Activated CD4-positive, alpha-beta T cell treated with anti-CD3 and anti-CD28 coated beads for 36 hours (primary cell): ENCODE measurements around the gene USP17L10. TPM values are rescaled to one million over a fixed set of nuclear protein-coding genes. Genes with fewer than 3 reads are reported as not detected.
"Not testable (repeated sequence)": the region's sequence is repeated elsewhere in the genome, so short reads cannot be mapped to it uniquely, and the experiment has no call there.

Experiments
- ATAC-seq: fragments of 200-7000 bp; cut with Tn5 transposase; one replicate; pipeline ENCODE4 v1.10.0; 2021; ENCODE audit warnings: mild to moderate bottlenecking, moderate library complexity
- CTCF ChIA-PET: fragments of 350-600 bp; sonication (Branson Sonifier 250); formaldehyde crosslinking; loops from one replicate; lab custom pipeline; 2021; ENCODE audit warnings: antibody characterized with exemption; lab: Charles Lee
- POLR2A ChIA-PET: fragments of 350-600 bp; sonication (Branson Sonifier 250); formaldehyde crosslinking; loops from one replicate; lab custom pipeline; 2021; ENCODE audit warnings: antibody characterized with exemption, inconsistent platforms; lab: Charles Lee
- DNase-seq: peaks from one replicate; pipeline ENCODE4 v3.0.0-alpha.2; 2020
- H3K27ac Mint-ChIP-seq: one replicate; pipeline ENCODE4 v1.8.0; 2021; ENCODE audit warnings: mixed read lengths
- H3K27me3 Mint-ChIP-seq: one replicate; pipeline ENCODE4 v1.8.0; 2021; ENCODE audit warnings: mixed read lengths
- H3K36me3 Mint-ChIP-seq: one replicate; pipeline ENCODE4 v1.8.0; 2021; ENCODE audit warnings: low read depth, mixed read lengths
- H3K4me1 Mint-ChIP-seq: one replicate; pipeline ENCODE4 v1.8.0; 2021; ENCODE audit warnings: mixed read lengths
- H3K4me3 Mint-ChIP-seq: one replicate; pipeline ENCODE4 v1.8.0; 2021; ENCODE audit warnings: mild to moderate bottlenecking, moderate library complexity, mixed read lengths
- H3K9me3 Mint-ChIP-seq: one replicate; pipeline ENCODE4 v1.8.0; 2021; ENCODE audit warnings: low read depth, mixed read lengths
- intact Hi-C, 2 experiments: fragments of 100-400 bp; cut with DNase I in 1 of 2; cut with micrococcal nuclease in 1 of 2; formaldehyde crosslinking; loops; one replicate each; pipeline versions ENCODE4 v1.14.2 to v1.15.1; 2022 to 2024; cut with DNase I, micrococcal nuclease
- total RNA-seq, 2 experiments: library from RNA; stranded (reverse); gene quantifications; one replicate each; pipeline ENCODE4 v1.2.3, GENCODE V29; 2021

The USP17L10 gene
- total RNA-seq, 2 experiments from 2014 or later = not detected

DNA sequence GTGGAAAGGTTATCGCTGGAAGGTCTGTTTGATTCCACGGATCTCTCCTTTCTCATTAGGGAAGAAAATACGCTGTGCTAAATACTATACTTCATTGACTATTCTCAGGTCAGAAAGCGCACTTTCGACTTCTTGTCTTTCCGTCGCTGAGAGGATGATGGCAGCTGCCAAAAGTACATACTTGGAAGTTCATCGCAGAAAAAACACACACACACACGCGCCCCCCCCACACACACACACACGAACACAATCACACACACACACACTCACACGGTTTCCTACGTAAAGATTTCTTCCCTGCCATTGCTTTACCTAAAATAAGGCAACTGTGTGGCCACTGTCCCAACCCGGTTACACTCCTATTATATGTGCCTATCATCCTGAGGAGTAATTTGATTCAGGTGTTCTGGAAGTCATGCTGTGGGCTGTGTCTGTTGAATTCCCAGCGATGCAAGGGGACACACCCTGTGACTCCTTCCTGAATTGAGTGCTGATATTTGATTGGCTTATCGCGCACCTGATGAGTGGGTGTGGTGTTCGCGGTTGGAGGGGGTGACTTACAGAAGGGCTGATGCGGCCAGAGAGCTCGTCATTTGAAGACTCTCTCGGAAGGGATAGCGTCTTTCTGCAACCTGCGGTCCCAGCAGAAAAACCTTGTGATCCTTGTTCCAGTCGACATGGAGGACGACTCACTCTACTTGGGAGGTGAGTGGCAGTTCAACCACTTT is 37.7 kb downstream of the USP17L10 start, which contains the start of gene USP17L18:
Gene USP17L18, plus strand, starts transcription at position 678 of the 728 bp plus-strand sequence. Its CDS starts 0 bp downstream, at position 678.
- POLR2A ChIA-PET, intact Hi-C loops, H3K27ac Mint-ChIP-seq, H3K27me3 Mint-ChIP-seq, CTCF ChIA-PET, H3K4me3 Mint-ChIP-seq, H3K4me1 Mint-ChIP-seq, H3K9me3 Mint-ChIP-seq, H3K36me3 Mint-ChIP-seq, ATAC-seq: not testable (repeated sequence)
- DNase-seq = peak; percentile 0

DNA sequence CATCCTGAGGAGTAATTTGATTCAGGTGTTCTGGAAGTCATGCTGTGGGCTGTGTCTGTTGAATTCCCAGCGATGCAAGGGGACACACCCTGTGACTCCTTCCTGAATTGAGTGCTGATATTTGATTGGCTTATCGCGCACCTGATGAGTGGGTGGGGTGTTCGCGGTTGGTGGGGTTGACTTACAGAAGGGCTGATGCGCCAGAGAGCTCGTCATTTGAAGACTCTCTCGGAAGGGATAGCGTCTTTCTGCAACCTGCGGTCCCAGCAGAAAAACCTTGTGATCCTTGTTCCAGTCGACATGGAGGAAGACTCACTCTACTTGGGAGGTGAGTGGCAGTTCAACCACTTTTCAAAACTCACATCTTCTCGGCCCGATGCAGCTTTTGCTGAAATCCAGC is 42.6 kb downstream of the USP17L10 start, which contains the start of gene USP17L19:
Gene USP17L19, plus strand, starts transcription at position 301 of the 400 bp plus-strand sequence. Its CDS starts 0 bp downstream, at position 301.
- H3K4me3 Mint-ChIP-seq, POLR2A ChIA-PET, H3K27me3 Mint-ChIP-seq, DNase-seq, H3K9me3 Mint-ChIP-seq, CTCF ChIA-PET, H3K36me3 Mint-ChIP-seq, intact Hi-C loops, ATAC-seq, H3K4me1 Mint-ChIP-seq, H3K27ac Mint-ChIP-seq: not testable (repeated sequence)

DNA sequence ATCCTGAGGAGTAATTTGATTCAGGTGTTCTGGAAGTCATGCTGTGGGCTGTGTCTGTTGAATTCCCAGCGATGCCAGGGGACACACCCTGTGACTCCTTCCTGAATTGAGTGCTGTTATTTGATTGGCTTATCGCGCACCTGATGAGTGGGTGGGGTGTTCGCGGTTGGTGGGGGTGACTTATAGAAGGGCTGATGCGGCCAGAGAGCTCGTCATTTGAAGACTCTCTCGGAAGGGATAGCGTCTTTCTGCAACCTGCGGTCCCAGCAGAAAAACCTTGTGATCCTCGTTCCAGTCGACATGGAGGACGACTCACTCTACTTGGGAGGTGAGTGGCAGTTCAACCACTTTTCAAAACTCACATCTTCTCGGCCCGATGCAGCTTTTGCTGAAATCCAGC is 47.4 kb downstream of the USP17L10 start, which contains the start of gene USP17L20:
Gene USP17L20, plus strand, starts transcription at position 301 of the 400 bp plus-strand sequence. Its CDS starts 0 bp downstream, at position 301.
- ATAC-seq, H3K4me1 Mint-ChIP-seq, H3K36me3 Mint-ChIP-seq, H3K27ac Mint-ChIP-seq, H3K4me3 Mint-ChIP-seq, POLR2A ChIA-PET, CTCF ChIA-PET, H3K9me3 Mint-ChIP-seq, DNase-seq, H3K27me3 Mint-ChIP-seq, intact Hi-C loops: not testable (repeated sequence)

Other genes starting within 250 kb of the USP17L10 start
- not detected for gene FAM90A26, start 40.2 kb upstream of the USP17L10 start, total RNA-seq
- under 1 TPM; 0.11 to 0.16 TPM for gene USP17L11, start 4.7 kb downstream of the USP17L10 start, total RNA-seq
- not detected for gene USP17L12, start 9.5 kb downstream of the USP17L10 start, total RNA-seq
- gene USP17L13, start 14.2 kb downstream of the USP17L10 start, total RNA-seq = not detected
- not detected for gene USP17L15, start 23.7 kb downstream of the USP17L10 start, total RNA-seq
- not detected for gene USP17L17, start 33.2 kb downstream of the USP17L10 start, total RNA-seq
- gene USP17L18, start 38.0 kb downstream of the USP17L10 start, total RNA-seq = not detected
- not detected for gene USP17L19, start 42.7 kb downstream of the USP17L10 start, total RNA-seq
- gene USP17L20, start 47.5 kb downstream of the USP17L10 start, total RNA-seq = not detected
- gene USP17L21, start 52.2 kb downstream of the USP17L10 start, total RNA-seq = not detected
- not detected for gene USP17L22, start 57.0 kb downstream of the USP17L10 start, total RNA-seq
- gene USP17L24, start 114.5 kb downstream of the USP17L10 start, total RNA-seq = not detected
- gene USP17L25, start 119.3 kb downstream of the USP17L10 start, total RNA-seq = not detected
- not detected for gene USP17L26, start 124.0 kb downstream of the USP17L10 start, total RNA-seq
- gene USP17L5, start 128.7 kb downstream of the USP17L10 start, total RNA-seq = not detected
- not detected for gene USP17L27, start 133.5 kb downstream of the USP17L10 start, total RNA-seq
- not detected for gene USP17L28, start 138.2 kb downstream of the USP17L10 start, total RNA-seq
- not detected for gene USP17L29, start 143.0 kb downstream of the USP17L10 start, total RNA-seq
- not detected for gene USP17L30, start 152.5 kb downstream of the USP17L10 start, total RNA-seq
- not detected for gene DEFB131A, start 233.8 kb downstream of the USP17L10 start, total RNA-seq